Measurements from ENCODE around the gene CCDC148.
A peak's percentile ranks its signal among the peaks of the same experiment; 100 is the strongest.

The CCDC148 gene

GRCh38 chr2:158142165-158142564, 314.4 kb downstream of the CCDC148 start:
- DNase-seq (ENCODE audit: low read depth): peak; percentile 90
- TF ChIP-seq, protein P1, sequence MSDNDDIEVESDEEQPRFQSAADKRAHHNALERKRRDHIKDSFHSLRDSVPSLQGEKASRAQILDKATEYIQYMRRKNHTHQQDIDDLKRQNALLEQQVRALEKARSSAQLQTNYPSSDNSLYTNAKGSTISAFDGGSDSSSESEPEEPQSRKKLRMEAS (IDR thresholded peaks at IDR 0.05; ENCODE audit: low read depth, low read length): peak; percentile 84
- TF ChIP-seq MYC (IDR thresholded peaks at IDR 0.05; ENCODE audit: low read depth, low read length): no peak

DNA sequence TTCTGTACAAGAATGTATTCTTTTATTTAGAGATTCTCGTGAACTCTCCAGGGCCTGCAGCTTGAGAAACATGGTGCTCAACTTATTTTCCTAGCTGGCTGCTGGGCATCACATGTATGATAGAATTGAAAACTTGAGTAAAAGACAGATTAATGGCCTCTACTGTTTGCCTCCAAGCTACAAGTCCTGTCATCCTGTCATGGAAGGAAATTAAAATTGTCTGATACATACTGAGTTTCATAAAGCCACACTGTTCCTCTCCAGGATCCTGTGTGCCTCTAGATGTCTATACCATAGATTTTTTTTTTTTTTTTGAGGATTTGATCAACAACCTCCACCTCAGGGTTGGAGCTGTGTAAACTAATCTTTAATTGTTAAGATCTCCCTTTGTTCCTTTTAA, 316.4 kb downstream of the CCDC148 start:
- TF ChIP-seq, protein P2, sequence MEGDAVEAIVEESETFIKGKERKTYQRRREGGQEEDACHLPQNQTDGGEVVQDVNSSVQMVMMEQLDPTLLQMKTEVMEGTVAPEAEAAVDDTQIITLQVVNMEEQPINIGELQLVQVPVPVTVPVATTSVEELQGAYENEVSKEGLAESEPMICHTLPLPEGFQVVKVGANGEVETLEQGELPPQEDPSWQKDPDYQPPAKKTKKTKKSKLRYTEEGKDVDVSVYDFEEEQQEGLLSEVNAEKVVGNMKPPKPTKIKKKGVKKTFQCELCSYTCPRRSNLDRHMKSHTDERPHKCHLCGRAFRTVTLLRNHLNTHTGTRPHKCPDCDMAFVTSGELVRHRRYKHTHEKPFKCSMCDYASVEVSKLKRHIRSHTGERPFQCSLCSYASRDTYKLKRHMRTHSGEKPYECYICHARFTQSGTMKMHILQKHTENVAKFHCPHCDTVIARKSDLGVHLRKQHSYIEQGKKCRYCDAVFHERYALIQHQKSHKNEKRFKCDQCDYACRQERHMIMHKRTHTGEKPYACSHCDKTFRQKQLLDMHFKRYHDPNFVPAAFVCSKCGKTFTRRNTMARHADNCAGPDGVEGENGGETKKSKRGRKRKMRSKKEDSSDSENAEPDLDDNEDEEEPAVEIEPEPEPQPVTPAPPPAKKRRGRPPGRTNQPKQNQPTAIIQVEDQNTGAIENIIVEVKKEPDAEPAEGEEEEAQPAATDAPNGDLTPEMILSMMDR (IDR thresholded peaks at IDR 0.05; ENCODE audit: low read depth, low read length): no peak
- TF ChIP-seq MYC (IDR thresholded peaks at IDR 0.05; ENCODE audit: low read depth, low read length): no peak
- TF ChIP-seq, protein P1 (IDR thresholded peaks at IDR 0.05; ENCODE audit: low read depth, low read length): no peak
- no peak for TF ChIP-seq POLR2A (IDR thresholded peaks at IDR 0.05; ENCODE audit: extremely low read depth, insufficient read length)
- no peak overlapping the region for H3K4me3 ChIP-seq (ENCODE audit: low read depth, low read length)
- DNase-seq (ENCODE audit: low read depth): no peak

More at GRCh38 chr2:158142165-158142564, 314.4 kb downstream of the CCDC148 start:
- H3K4me3 ChIP-seq (ENCODE audit: low read depth, low read length): peak overlapping the region; percentile 19

DNA sequence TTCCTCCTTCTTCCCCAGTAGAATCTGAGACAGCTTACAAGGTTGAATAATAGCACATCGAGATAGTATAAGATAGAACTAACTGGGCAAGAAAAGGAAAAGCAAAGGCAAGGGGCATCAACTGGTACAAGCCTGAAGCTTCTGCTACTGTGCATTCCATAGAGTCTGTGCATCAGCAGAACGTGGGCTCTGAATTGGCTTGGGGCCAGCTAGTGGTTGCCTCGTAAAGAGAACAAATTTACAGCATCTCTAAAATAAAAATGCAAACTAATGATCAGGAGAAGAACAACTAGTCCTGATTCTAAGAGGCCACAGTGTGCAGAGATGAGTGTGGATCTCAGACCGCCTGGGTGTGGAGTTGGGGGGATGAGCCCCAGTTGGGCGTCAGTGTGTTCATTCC, 318.3 kb downstream of the CCDC148 start:
- TF ChIP-seq, protein P1 (IDR thresholded peaks at IDR 0.05; ENCODE audit: low read depth, low read length): no peak
- TF ChIP-seq, protein P2 (IDR thresholded peaks at IDR 0.05; ENCODE audit: low read depth, low read length): no peak
- no peak for TF ChIP-seq POLR2A (IDR thresholded peaks at IDR 0.05; ENCODE audit: extremely low read depth, insufficient read length)
- no peak for TF ChIP-seq MYC (IDR thresholded peaks at IDR 0.05; ENCODE audit: low read depth, low read length)
- no peak overlapping the region for H3K4me3 ChIP-seq (ENCODE audit: low read depth, low read length)
- DNase-seq (ENCODE audit: low read depth): no peak

DNA sequence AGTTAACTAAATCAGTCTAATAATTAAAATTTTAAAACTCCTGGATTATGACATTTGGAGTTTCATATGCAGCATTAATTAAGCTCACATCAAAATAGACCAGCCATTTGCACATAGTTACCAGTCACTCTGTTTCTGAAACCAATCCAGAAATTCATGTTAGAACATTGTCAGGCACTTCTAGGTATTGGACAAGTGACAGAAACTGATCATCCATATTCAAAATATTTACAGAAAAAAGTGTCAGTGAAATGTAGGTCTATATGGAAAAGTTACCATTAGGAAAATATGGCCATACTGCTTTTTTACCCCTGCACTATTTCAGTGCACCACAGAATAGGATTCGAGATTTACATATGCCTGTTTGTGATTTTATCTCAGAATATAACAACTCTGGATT, 321.5 kb downstream of the CCDC148 start:
- no peak for DNase-seq (ENCODE audit: low read depth)
- TF ChIP-seq, protein P2 (IDR thresholded peaks at IDR 0.05; ENCODE audit: low read depth, low read length): no peak
- TF ChIP-seq MYC (IDR thresholded peaks at IDR 0.05; ENCODE audit: low read depth, low read length): no peak
- TF ChIP-seq, protein P1 (IDR thresholded peaks at IDR 0.05; ENCODE audit: low read depth, low read length): no peak
- TF ChIP-seq POLR2A (IDR thresholded peaks at IDR 0.05; ENCODE audit: extremely low read depth, insufficient read length): no peak
- no peak overlapping the region for H3K4me3 ChIP-seq (ENCODE audit: low read depth, low read length)

GRCh38 chr2:158134655-158135054, 321.9 kb downstream of the CCDC148 start:
- TF ChIP-seq MYC (IDR thresholded peaks at IDR 0.05; ENCODE audit: low read depth, low read length): no peak
- TF ChIP-seq, protein P2 (IDR thresholded peaks at IDR 0.05; ENCODE audit: low read depth, low read length): no peak
- no peak for TF ChIP-seq POLR2A (IDR thresholded peaks at IDR 0.05; ENCODE audit: extremely low read depth, insufficient read length)
- TF ChIP-seq, protein P1 (IDR thresholded peaks at IDR 0.05; ENCODE audit: low read depth, low read length): no peak
- DNase-seq (ENCODE audit: low read depth): no peak

DNA sequence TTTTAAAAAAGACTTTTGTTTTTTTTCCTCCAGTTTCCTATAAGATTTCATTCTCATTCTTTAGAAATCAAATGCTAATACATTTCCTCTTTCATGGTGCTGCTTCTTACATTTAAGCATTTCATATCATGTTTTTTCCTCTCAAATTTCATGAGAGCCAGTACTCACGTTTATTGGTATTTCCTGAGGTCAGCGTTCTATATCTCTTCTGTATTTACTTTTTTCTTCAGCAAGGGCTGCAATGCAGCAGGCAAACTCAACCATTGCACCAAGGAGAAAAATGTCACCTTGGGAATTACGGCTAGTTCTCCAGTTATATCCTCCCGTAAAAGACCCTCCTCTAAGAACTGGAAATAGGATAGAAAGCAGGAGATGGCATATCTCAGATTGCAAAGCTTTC, 322.5 kb downstream of the CCDC148 start:
- no peak overlapping the region for H3K4me3 ChIP-seq (ENCODE audit: low read depth, low read length)
- TF ChIP-seq POLR2A (IDR thresholded peaks at IDR 0.05; ENCODE audit: extremely low read depth, insufficient read length) (no peak), MYC (IDR thresholded peaks at IDR 0.05; ENCODE audit: low read depth, low read length) (no peak)
- TF ChIP-seq, protein P1 (IDR thresholded peaks at IDR 0.05; ENCODE audit: low read depth, low read length): no peak
- TF ChIP-seq, protein P2 (IDR thresholded peaks at IDR 0.05; ENCODE audit: low read depth, low read length): no peak
- DNase-seq (ENCODE audit: low read depth): no peak

More at GRCh38 chr2:158134655-158135054, 321.9 kb downstream of the CCDC148 start:
- no peak overlapping the region for H3K4me3 ChIP-seq (ENCODE audit: low read depth, low read length)

Measured in NB4 (cell line).